Astrocyte (in vitro differentiated cells and primary cell): Measurements from ENCODE around the gene F11R. TPM values are rescaled to one million over a fixed set of nuclear protein-coding genes. Genes with fewer than 3 reads are reported as not detected.
A peak's percentile ranks its signal among the peaks of the same experiment; 100 is the strongest.

ENCODE experiments used
- DNase-seq: peaks from one replicate; pipeline ENCODE4 v3.0.0-alpha.2; 2010; ENCODE audit warnings: low read depth
- FAIRE-seq: peaks from 2 replicates; lab custom pipeline; 2011; peaks lifted over from hg19 to GRCh38; lab: Jason Lieb, UNC
- H2AFZ ChIP-seq: 2 replicates; pipeline ENCODE4 v1.6.0; 2012; ENCODE audit warnings: low read depth, low read length, inconsistent platforms
- H3K27ac ChIP-seq: 2 replicates; pipeline ENCODE4 v1.5.1; 2011; ENCODE audit warnings: low read depth, low read length, inconsistent platforms
- H3K27me3 ChIP-seq: 2 replicates; pipeline ENCODE4 v1.6.0; 2011; ENCODE audit warnings: low read length, inconsistent platforms; ENCODE audit not compliant: insufficient read depth
- H3K36me3 ChIP-seq: 2 replicates; pipeline ENCODE4 v1.5.1; 2011; ENCODE audit warnings: low read length, inconsistent platforms; ENCODE audit not compliant: insufficient read depth
- H3K4me1 ChIP-seq: 2 replicates; pipeline ENCODE4 v1.5.1; 2011; ENCODE audit warnings: low read length, inconsistent platforms; ENCODE audit not compliant: insufficient read depth
- H3K4me2 ChIP-seq: 2 replicates; pipeline ENCODE4 v1.6.0; 2012; ENCODE audit warnings: low read length, inconsistent platforms
- H3K4me3 ChIP-seq: 2 replicates; pipeline ENCODE4 v1.5.1; 2011; ENCODE audit warnings: low read depth, mild to moderate bottlenecking, low read length, inconsistent platforms; ENCODE audit not compliant: insufficient read depth
- H3K79me2 ChIP-seq: 2 replicates; pipeline ENCODE4 v1.6.0; 2012; ENCODE audit warnings: mild to moderate bottlenecking, low read length, inconsistent platforms; ENCODE audit not compliant: insufficient read depth
- H3K9ac ChIP-seq: 2 replicates; pipeline ENCODE4 v1.6.0; 2012; ENCODE audit warnings: mild to moderate bottlenecking, low read length, inconsistent platforms
- H3K9me3 ChIP-seq: 2 replicates; pipeline ENCODE4 v1.5.1; 2012; ENCODE audit warnings: low read depth, mild to moderate bottlenecking, low read length, inconsistent platforms; ENCODE audit not compliant: insufficient read depth
- H4K20me1 ChIP-seq: 2 replicates; pipeline ENCODE4 v1.6.0; 2012; ENCODE audit warnings: low read length, inconsistent platforms; ENCODE audit not compliant: insufficient read depth
- H3K27ac Mint-ChIP-seq: one replicate; pipeline ENCODE4 v1.8.0; 2021; ENCODE audit warnings: mild to moderate bottlenecking, mixed read lengths; ENCODE audit not compliant: unreplicated experiment
- H3K27me3 Mint-ChIP-seq: one replicate; pipeline ENCODE4 v1.8.0; 2021; ENCODE audit warnings: low read depth, mixed read lengths; ENCODE audit not compliant: unreplicated experiment
- H3K36me3 Mint-ChIP-seq: one replicate; pipeline ENCODE4 v1.8.0; 2021; ENCODE audit warnings: low read depth, mixed read lengths; ENCODE audit not compliant: unreplicated experiment
- H3K4me1 Mint-ChIP-seq: one replicate; pipeline ENCODE4 v1.8.0; 2021; ENCODE audit warnings: low read depth, mixed read lengths; ENCODE audit not compliant: unreplicated experiment
- H3K4me3 Mint-ChIP-seq: one replicate; pipeline ENCODE4 v1.8.0; 2021; ENCODE audit warnings: mild to moderate bottlenecking, moderate library complexity, mixed read lengths; ENCODE audit not compliant: unreplicated experiment
- H3K9me3 Mint-ChIP-seq: one replicate; pipeline ENCODE4 v1.8.0; 2021; ENCODE audit warnings: mild to moderate bottlenecking, mixed read lengths; ENCODE audit not compliant: unreplicated experiment
- CTCF ChIP-seq: IDR thresholded peaks from 2 replicates; pipeline ENCODE4 v1.5.1; 2011; ENCODE audit warnings: low read depth, mild to moderate bottlenecking, inconsistent platforms, low read length, moderate library complexity; ENCODE audit not compliant: insufficient read depth
- EZH2 ChIP-seq: IDR thresholded peaks from 2 replicates; pipeline ENCODE4 v1.6.1; 2012; ENCODE audit warnings: mild to moderate bottlenecking, low read length, inconsistent platforms; ENCODE audit not compliant: insufficient read depth
- total RNA-seq: library from RNA; stranded (reverse); gene quantifications from 2 replicates; pipeline ENCODE4 v1.2.1, GENCODE V29; 2021

F11R gene
- total RNA-seq, 1 donor from 2014 or later, result 68.6 TPM

- Histone ChIP-seq H3K4me3 (no peak overlapping the region), H3K4me2 (no peak overlapping the region), H4K20me1 (no peaks in the 10 kb centered on the region), H3K79me2 (no peaks in the 10 kb centered on the region), H3K9ac (no peak overlapping the region), H3K36me3 (no peaks in the 10 kb centered on the region), H3K27ac (no peak overlapping the region), H3K4me1 (no peaks in the 10 kb centered on the region), H3K27me3 (no peaks in the 10 kb centered on the region), H2AFZ (no peak overlapping the region), H3K9me3 (no peaks in the 10 kb centered on the region)
- DNase-seq (no peak), FAIRE-seq (no peak)
- TF ChIP-seq EZH2 (no peak), CTCF (no peak)
- Mint-ChIP-seq H3K27me3 (no peaks in the 10 kb centered on the region), H3K27ac (no peak overlapping the region), H3K9me3 (no peaks in the 10 kb centered on the region), H3K36me3 (peaks cover 3% of the 10 kb centered on the region), H3K4me1 (peaks cover 19% of the 10 kb centered on the region), H3K4me3 (no peak overlapping the region)
Measured at GRCh38 chr1:161009602-161010211, 11.2 kb downstream of the F11R start.

DNA sequence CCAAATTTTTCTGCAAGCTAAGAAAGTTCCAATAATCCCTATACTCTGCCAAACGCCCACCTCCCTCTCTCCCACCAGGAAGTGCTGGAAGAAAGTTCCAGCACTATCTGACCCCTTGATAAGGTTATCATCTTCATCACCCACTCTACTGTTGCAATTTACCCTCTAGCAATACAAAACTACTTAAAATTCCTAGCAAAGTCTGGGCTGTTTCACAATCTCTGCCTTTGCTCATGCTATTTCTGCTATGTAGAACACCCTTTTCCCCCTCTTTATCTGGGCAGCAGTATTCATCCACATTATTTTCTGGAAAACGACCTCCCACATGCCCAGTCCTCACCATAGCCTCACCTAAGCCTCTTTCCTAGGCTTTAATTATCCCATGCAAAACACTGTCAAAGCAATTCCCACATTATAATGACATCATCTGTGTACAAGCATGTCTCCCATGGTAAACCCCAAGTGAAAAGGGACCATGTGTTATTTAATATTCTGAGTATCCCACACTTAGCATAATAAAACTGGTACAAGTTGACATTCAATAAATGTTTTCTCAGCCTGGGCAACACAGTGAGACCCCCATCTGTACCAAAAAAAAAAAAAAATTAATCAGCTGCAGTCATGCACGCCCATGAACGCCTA lies 12.0 kb downstream of the F11R start:
- no peak overlapping the region for H3K4me3 ChIP-seq
- H4K20me1 ChIP-seq, result no peaks in the 10 kb centered on the region
- Mint-ChIP-seq H3K36me3 (peaks cover 3% of the 10 kb centered on the region), H3K4me1 (peaks cover 17% of the 10 kb centered on the region), H3K27ac (no peak overlapping the region), H3K4me3 (no peak overlapping the region), H3K27me3 (no peaks in the 10 kb centered on the region), H3K9me3 (no peaks in the 10 kb centered on the region)
- DNase-seq (peak; percentile 20), FAIRE-seq (no peak)
- no peaks in the 10 kb centered on the region for H3K36me3 ChIP-seq
- H3K27me3 ChIP-seq, result no peaks in the 10 kb centered on the region
- H3K9ac ChIP-seq, result no peak overlapping the region
- TF ChIP-seq EZH2 (no peak), CTCF (no peak)
- H3K79me2 ChIP-seq, result no peaks in the 10 kb centered on the region
- H3K4me2 ChIP-seq, result no peak overlapping the region
- H3K27ac ChIP-seq, result no peak overlapping the region
- no peaks in the 10 kb centered on the region for H3K9me3 ChIP-seq
- H3K4me1 ChIP-seq, result no peaks in the 10 kb centered on the region
- H2AFZ ChIP-seq, result no peak overlapping the region

- H3K27ac ChIP-seq, result no peak overlapping the region
- TF ChIP-seq EZH2, result no peak
- no peak for TF ChIP-seq CTCF
- H3K36me3 ChIP-seq, result no peaks in the 10 kb centered on the region
- H3K79me2 ChIP-seq, result no peaks in the 10 kb centered on the region
- H3K4me3 ChIP-seq, result no peak overlapping the region
- Mint-ChIP-seq H3K27ac (no peak overlapping the region), H3K4me3 (no peak overlapping the region), H3K36me3 (peaks cover 3% of the 10 kb centered on the region), H3K4me1 (peaks cover 5% of the 10 kb centered on the region), H3K9me3 (no peaks in the 10 kb centered on the region), H3K27me3 (no peaks in the 10 kb centered on the region)
- no peak overlapping the region for H3K9ac ChIP-seq
- no peak overlapping the region for H2AFZ ChIP-seq
- H4K20me1 ChIP-seq, result no peaks in the 10 kb centered on the region
- no peak for FAIRE-seq
- no peak overlapping the region for H3K4me2 ChIP-seq
- no peaks in the 10 kb centered on the region for H3K27me3 ChIP-seq
- H3K4me1 ChIP-seq, result no peaks in the 10 kb centered on the region
- no peak for DNase-seq
- H3K9me3 ChIP-seq, result no peaks in the 10 kb centered on the region
Measured at GRCh38 chr1:161007369-161007768, 13.6 kb downstream of the F11R start.
